Tibial nerve (tissue), 4 donors: ENCODE data around the gene DMBX1.

ENCODE experiments used
- EP300 ChIP-seq, 2 donors: sonication (generic); formaldehyde crosslinking; IDR thresholded peaks; one replicate each; pipeline ENCODE4 v1.6.1; 2017; ENCODE audit warnings: antibody characterized with exemption in 2 of 2, mild to moderate bottlenecking in 1 of 2
- TF ChIP-seq, protein P1 (sequence below), 5 experiments: fragments of 200-600 bp in 3 of 5; fragments of 450-650 bp in 2 of 5; sonication (generic) in 3 of 5; IDR thresholded peaks; one replicate each; pipeline ENCODE4 v1.5.1; 2016 to 2019; ENCODE audit warnings: antibody characterized with exemption in 5 of 5, mild to moderate bottlenecking in 3 of 5, moderate library complexity in 2 of 5

DNA sequence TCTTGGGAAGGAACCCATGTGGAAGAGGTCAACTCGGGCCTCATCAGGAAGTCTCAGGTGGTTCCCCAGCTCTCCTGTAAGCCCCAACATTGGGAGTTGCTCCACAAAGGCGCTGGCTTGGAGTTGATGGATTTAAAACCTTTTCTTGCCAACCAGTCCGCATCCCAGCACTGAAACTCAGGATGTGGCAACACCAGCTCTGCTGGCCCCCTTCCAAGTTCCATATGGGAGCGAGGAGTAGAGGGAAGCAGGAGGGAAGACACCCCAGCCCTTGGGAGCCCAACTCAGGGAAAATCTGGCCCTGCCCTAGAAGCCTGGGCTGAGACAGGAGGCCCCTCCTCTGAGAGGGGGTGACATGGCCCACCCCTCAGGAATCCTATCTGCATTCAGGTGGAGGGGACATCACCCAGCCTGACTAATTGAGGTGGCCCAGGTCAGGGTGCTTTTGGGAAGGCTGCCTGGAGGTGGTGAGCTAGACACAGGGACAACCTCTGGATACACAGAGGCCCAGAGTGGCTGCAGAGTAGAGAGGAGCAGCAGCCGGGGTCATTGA is 33.1 kb upstream of the DMBX1 start:
- TF ChIP-seq, protein P1, sequence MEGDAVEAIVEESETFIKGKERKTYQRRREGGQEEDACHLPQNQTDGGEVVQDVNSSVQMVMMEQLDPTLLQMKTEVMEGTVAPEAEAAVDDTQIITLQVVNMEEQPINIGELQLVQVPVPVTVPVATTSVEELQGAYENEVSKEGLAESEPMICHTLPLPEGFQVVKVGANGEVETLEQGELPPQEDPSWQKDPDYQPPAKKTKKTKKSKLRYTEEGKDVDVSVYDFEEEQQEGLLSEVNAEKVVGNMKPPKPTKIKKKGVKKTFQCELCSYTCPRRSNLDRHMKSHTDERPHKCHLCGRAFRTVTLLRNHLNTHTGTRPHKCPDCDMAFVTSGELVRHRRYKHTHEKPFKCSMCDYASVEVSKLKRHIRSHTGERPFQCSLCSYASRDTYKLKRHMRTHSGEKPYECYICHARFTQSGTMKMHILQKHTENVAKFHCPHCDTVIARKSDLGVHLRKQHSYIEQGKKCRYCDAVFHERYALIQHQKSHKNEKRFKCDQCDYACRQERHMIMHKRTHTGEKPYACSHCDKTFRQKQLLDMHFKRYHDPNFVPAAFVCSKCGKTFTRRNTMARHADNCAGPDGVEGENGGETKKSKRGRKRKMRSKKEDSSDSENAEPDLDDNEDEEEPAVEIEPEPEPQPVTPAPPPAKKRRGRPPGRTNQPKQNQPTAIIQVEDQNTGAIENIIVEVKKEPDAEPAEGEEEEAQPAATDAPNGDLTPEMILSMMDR (IDR thresholded peaks at IDR 0.05): no peak
- TF ChIP-seq EP300 (IDR thresholded peaks at IDR 0.05): no peak
